GM19023 (cell line): Measurements from ENCODE around the gene SAMD4B.
"Not testable (repeated sequence)": the region's sequence is repeated elsewhere in the genome, so short reads cannot be mapped to it uniquely, and the experiment has no call there.

ENCODE experiments used
- ATAC-seq: cut with Tn5 transposase; IDR thresholded peaks from one replicate; pipeline ENCODE4 v1.9.1; 2021; ENCODE audit warnings: mild to moderate bottlenecking, moderate library complexity; ENCODE audit not compliant: unreplicated experiment

The SAMD4B gene

DNA sequence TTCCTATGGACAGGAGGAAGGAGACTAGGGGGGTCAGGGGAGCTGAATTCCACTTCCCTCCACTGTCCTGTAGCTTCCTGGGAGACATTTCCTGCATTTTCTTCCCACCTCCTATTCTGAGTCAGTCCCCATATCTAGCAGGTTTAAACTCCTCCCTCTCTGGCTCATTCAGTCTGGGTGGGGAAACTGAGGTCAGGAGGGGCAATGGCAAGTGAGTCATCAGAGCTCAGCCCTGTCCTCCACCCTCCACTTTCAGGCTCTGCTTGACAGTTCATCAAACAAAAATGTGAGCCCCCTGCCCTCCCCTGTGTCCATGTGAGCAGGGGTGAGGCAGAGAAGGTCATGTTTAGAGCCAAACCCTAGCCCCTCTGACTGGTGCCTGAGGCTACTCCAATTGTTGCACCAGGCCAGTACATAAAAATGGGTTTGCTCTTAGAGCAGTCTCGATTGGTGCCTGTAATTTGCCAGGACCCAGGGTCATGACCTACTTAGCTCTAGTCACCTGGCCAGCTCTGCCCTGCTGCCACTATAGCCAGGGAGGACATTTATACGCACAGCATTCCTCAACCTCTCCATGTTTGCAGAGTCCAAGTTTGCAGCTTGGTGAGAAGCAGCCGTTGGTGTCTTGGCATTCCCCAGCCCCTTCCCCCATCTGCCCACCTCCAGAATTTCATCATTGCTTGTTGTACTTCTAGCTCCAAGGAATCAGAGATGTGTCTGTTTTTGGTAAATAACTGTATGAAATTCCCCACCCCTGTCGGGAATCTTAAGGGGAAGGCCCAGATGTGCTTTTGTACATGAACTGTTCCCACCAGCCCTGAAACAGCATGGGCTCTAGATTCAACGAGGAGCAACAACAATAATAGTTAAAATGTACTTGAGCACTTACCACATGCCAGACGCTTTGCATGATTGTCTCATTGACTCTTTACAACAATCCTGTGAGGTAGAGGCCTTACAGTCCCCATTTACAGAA is 20.7 kb downstream of the SAMD4B start:
- no peak for ATAC-seq

GRCh38 chr19:39363901-39364457 is 21.8 kb downstream of the SAMD4B start:
- ATAC-seq, result no peak

GRCh38 chr19:39365531-39365930 is 23.3 kb downstream of the SAMD4B start:
- ATAC-seq, result no peak

DNA sequence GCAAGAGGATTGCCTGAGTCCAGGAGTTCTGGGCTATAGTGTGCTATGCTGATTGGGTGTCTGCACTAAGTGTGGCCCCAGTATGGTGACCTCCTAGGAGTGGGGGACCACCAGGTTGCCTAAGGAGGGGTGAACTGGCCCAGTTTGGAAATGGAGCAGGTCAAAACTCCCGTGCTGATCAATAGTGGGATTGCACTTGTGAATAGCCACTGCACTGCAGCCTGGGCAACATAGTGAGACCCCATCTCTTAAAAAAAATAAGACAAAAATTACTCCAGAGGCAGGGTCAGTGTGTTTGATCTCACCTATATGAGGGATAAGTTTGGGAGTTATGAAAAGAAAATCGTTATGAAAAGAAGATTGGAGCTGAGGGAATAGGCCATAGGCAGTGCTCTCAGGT is 27.0 kb downstream of the SAMD4B start:
- no peak for ATAC-seq

DNA sequence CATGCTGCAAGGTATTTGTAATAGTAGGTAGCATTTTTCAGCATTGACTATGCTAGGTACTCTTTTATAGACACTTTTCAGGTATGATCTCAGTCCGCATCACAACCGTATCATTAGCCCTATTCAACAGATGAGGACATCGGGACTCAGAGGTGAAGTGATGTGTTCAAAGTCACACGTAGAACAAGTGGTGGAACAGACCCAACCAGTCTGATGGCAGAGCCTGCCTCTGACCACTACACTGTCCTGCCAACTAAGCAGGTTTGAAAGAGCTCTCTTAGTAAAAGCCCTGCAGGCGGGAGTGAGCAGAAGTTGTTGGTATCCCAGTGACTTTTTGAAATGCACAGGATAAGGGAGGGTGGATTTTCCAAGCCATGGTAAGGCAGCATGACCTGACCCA is 28.5 kb downstream of the SAMD4B start:
- ATAC-seq, result no peak

- ATAC-seq, result no peak
Observed at GRCh38 chr19:39372047-39372802, 30.0 kb downstream of the SAMD4B start.

- ATAC-seq, result no peak
Observed at GRCh38 chr19:39372941-39373340, 30.7 kb downstream of the SAMD4B start.

GRCh38 chr19:39375929-39376328 is 33.7 kb downstream of the SAMD4B start:
- ATAC-seq, result no peak

DNA sequence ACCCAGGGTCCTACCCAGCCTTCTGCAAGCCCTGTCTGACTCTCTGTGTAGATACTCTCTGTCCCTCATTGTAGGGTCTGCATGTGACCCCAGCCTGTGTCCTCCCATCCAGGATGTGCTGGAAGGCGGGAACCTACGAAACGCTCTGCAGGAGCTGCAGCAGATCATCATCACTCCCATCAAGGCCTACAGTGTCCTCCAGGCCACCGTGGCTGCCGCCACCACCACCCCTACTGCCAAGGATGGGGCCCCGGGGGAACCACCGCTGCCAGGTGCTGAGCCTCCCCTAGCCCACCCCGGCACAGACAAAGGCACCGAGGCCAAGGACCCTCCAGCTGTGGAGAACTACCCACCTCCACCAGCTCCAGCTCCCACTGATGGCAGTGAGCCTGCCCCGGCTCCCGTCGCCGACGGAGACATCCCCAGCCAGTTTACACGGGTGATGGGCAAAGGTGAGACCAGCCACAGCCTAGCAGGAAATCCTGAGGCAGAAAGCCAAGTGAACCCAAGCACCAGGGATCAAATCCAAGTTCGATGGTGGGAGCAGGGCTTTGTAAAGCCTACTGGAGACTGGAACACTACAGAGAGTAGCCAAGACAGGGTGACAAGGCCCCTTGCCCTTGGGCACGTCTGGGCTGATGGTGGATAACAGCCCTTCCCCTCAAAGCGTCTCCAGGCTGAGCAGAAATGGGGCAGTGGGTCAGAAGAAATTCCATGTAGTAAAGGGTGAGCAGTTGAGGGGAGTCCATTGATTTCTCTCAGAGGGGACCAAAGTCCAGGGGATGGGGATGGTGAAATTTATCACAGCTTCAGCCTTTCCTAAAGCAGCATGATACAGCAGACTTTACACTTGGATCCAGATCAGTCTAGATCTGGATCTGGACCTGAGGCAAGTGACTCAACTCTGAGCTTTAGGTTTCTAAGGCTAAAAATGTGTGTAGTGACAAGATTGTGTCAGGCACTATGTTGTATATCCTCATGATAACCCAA is 35.4 kb downstream of the SAMD4B start:
- ATAC-seq, result no peak

- ATAC-seq, result not testable (repeated sequence)
Observed at GRCh38 chr19:39379366-39379765, 37.1 kb downstream of the SAMD4B start.

DNA sequence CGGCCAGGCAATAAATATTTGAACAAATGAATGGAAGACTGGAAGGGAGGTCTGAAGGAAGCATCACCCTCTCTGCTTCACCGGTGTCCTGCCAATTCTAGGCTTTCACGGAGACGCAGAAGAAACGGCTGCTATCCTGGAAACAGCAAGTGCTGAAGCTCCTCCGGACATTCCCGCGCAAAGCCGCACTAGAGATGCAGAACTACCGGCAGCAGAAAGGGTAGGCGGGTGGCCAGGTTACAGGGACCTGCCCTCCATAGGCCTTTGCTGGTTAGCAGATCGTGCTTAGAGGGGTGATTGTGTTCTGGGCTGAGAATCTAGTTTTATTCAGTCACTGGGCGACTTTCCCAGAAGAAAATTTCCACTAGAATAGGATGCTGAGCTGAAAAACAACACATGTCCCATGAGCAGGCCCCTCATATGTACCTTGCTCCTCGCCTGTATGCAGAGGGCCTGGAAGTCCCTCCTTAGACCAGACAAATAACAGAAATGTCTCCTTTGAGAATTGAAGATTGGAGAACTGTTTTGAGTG is 37.7 kb downstream of the SAMD4B start:
- ATAC-seq, result no peak

GRCh38 chr19:39380521-39381502 is 38.6 kb downstream of the SAMD4B start:
- no peak for ATAC-seq

DNA sequence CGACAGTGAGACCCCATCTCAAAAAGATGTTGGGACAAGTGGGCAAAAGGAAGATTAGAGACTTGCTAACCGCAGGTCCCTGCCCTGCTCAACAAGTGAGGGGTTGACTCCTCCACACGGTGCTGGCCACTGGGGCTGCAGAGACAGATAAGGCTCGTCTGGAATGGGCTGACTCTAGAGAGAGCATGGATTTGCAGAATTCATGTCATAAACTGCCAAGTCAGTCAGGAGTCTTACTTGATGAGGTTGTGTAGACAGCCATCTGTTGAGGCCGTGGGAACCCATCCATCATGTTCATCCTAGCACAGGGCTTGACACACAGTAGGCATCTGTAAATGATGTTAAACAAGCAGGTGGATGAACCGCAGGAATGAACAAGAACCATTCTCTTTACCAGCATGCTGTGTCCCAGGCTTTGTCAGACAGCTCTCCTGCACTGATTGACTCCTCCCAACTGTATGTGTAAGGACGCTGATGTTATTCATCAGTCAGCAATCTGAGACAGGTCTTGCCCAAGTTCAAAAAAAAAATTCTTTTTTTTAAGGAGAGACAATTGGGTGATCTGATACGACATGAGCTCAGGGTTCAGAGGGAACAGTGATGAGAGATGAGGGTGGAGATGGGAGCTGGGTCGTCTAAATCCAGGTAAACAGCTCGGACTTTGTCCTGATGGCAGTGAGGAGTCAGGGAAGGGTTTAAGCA is 39.8 kb downstream of the SAMD4B start:
- ATAC-seq, result no peak

GRCh38 chr19:39382991-39383828 is 41.0 kb downstream of the SAMD4B start:
- no peak for ATAC-seq

DNA sequence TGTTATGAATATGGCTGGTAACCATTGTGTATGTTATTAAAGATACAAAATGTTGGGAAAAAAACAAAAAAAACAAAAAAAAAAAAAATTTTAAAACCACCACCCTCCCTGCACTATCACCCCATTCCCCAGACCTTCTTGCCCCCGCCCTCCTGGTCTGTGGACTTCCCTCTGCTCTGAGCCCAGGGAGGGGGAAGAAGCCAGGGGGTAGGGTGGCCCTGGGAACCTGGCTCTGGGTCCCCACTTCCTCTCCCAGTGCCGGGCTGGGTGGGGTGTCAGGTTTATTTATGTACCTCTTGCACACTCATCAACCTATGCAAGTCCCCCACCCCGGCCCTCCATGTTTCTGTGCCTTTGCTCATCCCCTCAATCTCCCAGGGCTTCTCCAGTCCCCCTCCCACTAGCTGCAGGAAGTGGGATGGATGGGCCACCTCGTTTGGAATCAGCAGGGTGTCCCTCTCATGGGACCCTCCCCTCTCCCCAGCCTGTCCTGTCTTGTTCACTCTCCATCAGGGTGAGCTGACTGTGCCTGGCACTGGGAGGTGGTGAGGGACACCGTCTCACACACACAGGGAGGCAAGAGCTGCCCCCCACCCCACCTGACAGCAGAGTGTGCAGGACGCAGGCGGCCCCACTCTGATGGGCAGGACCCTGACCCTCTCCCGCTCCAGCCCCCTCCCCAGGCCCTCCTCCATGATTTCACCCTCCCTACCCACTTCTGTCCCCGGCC is 42.8 kb downstream of the SAMD4B start:
- no peak for ATAC-seq

DNA sequence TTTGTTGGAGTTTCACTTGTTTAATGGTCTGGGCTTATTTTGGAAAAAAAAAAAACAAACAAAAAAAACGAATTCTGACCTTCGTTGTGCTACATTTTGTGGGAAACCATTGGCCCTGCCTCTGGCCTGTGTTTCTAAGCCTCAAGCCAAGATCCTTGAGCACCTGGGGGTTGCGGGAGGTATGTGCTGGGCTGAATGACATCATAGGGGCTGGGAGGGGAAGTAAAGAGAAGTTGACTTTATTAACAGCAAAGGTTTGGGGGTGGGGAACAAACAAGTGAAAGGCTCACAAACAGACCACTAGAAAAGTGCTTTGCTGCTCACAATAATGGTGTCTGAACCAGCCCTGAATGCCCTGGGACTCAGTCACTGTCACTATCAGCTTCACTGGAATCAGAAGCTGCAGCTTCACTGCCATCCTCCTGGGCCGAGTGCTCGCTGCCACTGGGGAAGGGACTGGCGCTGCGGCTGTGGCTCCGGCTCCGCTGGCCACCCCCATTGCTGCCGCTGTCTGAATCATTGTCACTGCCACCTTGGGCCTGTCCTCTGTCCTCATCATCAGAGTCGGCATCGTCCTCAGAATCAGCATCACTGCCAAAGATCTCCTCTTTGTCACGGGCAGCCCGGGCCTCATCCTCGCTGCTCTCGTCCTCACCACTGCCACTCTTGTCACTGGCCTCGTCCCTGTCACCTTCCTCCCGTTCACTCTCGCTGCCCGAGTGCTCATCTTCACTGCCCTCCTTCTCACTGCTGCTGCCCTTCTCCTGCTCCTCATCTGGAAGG is 43.6 kb downstream of the SAMD4B start:
- ATAC-seq, result no peak
